ENCODE data around the gene CRY2. TPM values are rescaled to one million over a fixed set of nuclear protein-coding genes. Genes with fewer than 3 reads are reported as not detected.
A peak's percentile ranks its signal among the peaks of the same experiment; 100 is the strongest.

Gene CRY2
- total RNA-seq, 1 donor, result 19.6 TPM

GRCh38 chr11:45913514-45913913 lies 66.2 kb downstream of the CRY2 start:
- no peak for TF ChIP-seq CTCF (IDR thresholded peaks at IDR 0.05; ENCODE audit: insufficient read depth, low read length)

GRCh38 chr11:45913942-45914635 lies 66.8 kb downstream of the CRY2 start:
- no peak for TF ChIP-seq CTCF (IDR thresholded peaks at IDR 0.05; ENCODE audit: insufficient read depth, low read length)
- H3K4me3 ChIP-seq (ENCODE audit: low read depth, low read length), result no peak overlapping the region
- DNase-seq (ENCODE audit: low read depth), result no peak

More at GRCh38 chr11:45913514-45913913, 66.2 kb downstream of the CRY2 start:
- H3K4me3 ChIP-seq (ENCODE audit: low read depth, low read length), result no peak overlapping the region
- DNase-seq (ENCODE audit: low read depth), result no peak

- H3K4me3 ChIP-seq (ENCODE audit: low read depth, low read length), result no peak overlapping the region
- TF ChIP-seq CTCF (IDR thresholded peaks at IDR 0.05; ENCODE audit: insufficient read depth, low read length), result no peak
- no peak for DNase-seq (ENCODE audit: low read depth)
Measured at GRCh38 chr11:45915446-45915845, 68.2 kb downstream of the CRY2 start.

- H3K4me3 ChIP-seq (ENCODE audit: low read depth, low read length), result peak overlapping the region; percentile 99
- DNase-seq (ENCODE audit: low read depth), result no peak
- no peak for TF ChIP-seq CTCF (IDR thresholded peaks at IDR 0.05; ENCODE audit: insufficient read depth, low read length)
Measured at GRCh38 chr11:45917286-45917622, 70.0 kb downstream of the CRY2 start.

- TF ChIP-seq CTCF (IDR thresholded peaks at IDR 0.05; ENCODE audit: insufficient read depth, low read length), result no peak
- DNase-seq (ENCODE audit: low read depth), result peak; percentile 100
- peak within 1 kb of the TSS; percentile 99 for H3K4me3 ChIP-seq (ENCODE audit: low read depth, low read length)
Measured at GRCh38 chr11:45917623-45918330, 70.5 kb downstream of the CRY2 start, which contains the start of gene PEX16. Gene PEX16, minus strand, starts transcription at chr11:45917877. Its CDS starts 66 bp downstream, at chr11:45917811.

- DNase-seq (ENCODE audit: low read depth), result peak; percentile 65
- peak overlapping the region; percentile 99 for H3K4me3 ChIP-seq (ENCODE audit: low read depth, low read length)
- no peak for TF ChIP-seq CTCF (IDR thresholded peaks at IDR 0.05; ENCODE audit: insufficient read depth, low read length)
Measured at GRCh38 chr11:45918331-45918941, 71.2 kb downstream of the CRY2 start.

Data from fibroblast of the aortic adventitia (primary cell).